A549 (cell line): ENCODE data around the gene FAM131A.

Source experiments
- BHLHE40 ChIP-seq: IDR thresholded peaks from 2 replicates; pipeline ENCODE4 v1.6.1; 2012; ENCODE audit warnings: low read depth, low read length, inconsistent platforms
- CHD4 ChIP-seq: fragments of 200-600 bp; sonication (generic); IDR thresholded peaks from 2 replicates; pipeline ENCODE4 v1.6.1; 2016; ENCODE audit warnings: antibody characterized with exemption, mild to moderate bottlenecking, borderline replicate concordance
- CTCF ChIP-seq: fragments of >200 bp; sonication (Bioruptor Twin); formaldehyde crosslinking; IDR thresholded peaks from 3 replicates; pipeline ENCODE4 v1.5.1; 2016
- MAZ ChIP-seq: fragments of 150-350 bp; IDR thresholded peaks from 2 replicates; pipeline ENCODE4 v1.6.1; 2014; ENCODE audit warnings: antibody characterized with exemption, low read depth, low read length, borderline replicate concordance
- RARB ChIP-seq: fragments of 250-450 bp; sonication (Bioruptor Pico); IDR thresholded peaks from 2 replicates; pipeline ENCODE4 v1.8.0; 2021; ENCODE audit warnings: mild to moderate bottlenecking, moderate library complexity
- REST ChIP-seq: fragments of 200-600 bp; sonication (generic); IDR thresholded peaks from 2 replicates; pipeline ENCODE4 v1.6.1; 2016; ENCODE audit warnings: antibody characterized with exemption, mild to moderate bottlenecking, moderate library complexity
- ZC3H11A ChIP-seq: fragments of 450-650 bp; IDR thresholded peaks from 2 replicates; pipeline ENCODE4 v1.6.1; 2014; ENCODE audit warnings: antibody characterized with exemption, mild to moderate bottlenecking

- TF ChIP-seq MAZ: no peak
- no peak for TF ChIP-seq CHD4
- no peak for TF ChIP-seq CTCF
- no peak for TF ChIP-seq REST
- TF ChIP-seq BHLHE40: no peak
- TF ChIP-seq RARB: no peak
- TF ChIP-seq ZC3H11A: no peak
Observed at GRCh38 chr3:184387174-184387714, 49.8 kb downstream of the FAM131A start.
